Gastrocnemius medialis (tissue), 4 donors: ENCODE data around the gene VAMP8.

Source experiments
- CTCF ChIP-seq, 5 experiments: fragments of 450-650 bp in 3 of 5; fragments of 200-600 bp in 2 of 5; sonication (generic) in 2 of 5; IDR thresholded peaks in 4 of 5; conservative IDR thresholded peaks in 1 of 5; 1 replicate in 4 of 5; 2 replicates in 1 of 5; pipeline ENCODE4 v1.5.1; 2016 to 2019; ENCODE audit warnings: antibody characterized with exemption in 5 of 5, mild to moderate bottlenecking in 3 of 5, moderate library complexity in 3 of 5
- POLR2A ChIP-seq, 2 donors: fragments of 450-650 bp; IDR thresholded peaks; one replicate each; pipeline ENCODE4 v1.6.1; 2017; ENCODE audit warnings: antibody characterized with exemption in 2 of 2, mild to moderate bottlenecking in 2 of 2, moderate library complexity in 2 of 2

DNA sequence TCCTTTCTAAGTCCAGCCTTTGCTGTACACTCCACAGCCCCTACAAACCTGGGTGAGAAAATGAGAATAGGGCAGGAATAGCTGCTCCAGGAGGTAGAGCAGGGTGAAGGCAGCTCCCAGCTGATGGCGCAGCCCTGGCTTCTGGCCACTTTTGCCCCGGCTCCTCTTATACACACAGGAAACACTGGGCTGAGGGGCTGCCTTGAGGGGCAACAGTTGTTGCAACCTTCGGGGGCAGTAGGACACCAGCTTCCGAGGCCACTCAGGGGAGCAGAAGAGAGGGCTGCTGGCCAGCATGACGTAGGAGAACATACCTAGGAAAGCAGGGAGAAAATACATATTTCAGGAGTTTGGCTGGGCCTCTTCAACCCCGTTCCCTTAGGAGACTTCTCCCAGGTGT is 24.2 kb upstream of the VAMP8 start:
- TF ChIP-seq CTCF (IDR thresholded peaks at IDR 0.05 in 4 of 5, conservative IDR thresholded peaks at IDR 0.05 in 1 of 5) (no peak), POLR2A (IDR thresholded peaks at IDR 0.05) (no peak)
